H1 (cell line): Measurements from ENCODE around the gene TATDN2.

Source experiments
- CBX5 ChIP-seq: fragments of 300-800, 300-1000 bp; sonication (generic); IDR thresholded peaks from 2 replicates; pipeline ENCODE4 v1.7.1; 2016; ENCODE audit warnings: antibody characterized with exemption, low read length, low read depth
- CTCF ChIP-seq, 3 experiments: IDR thresholded peaks; 1 replicate in 2 of 3; 2 replicates in 1 of 3; pipeline versions ENCODE4 v1.5.1 to v1.6.1; 2011; ENCODE audit warnings: low read length in 3 of 3, mild to moderate bottlenecking in 3 of 3, inconsistent platforms in 2 of 3, low read depth in 1 of 3, moderate library complexity in 1 of 3; ENCODE audit not compliant: insufficient read depth in 1 of 3; ENCODE audit errors: control extremely low read depth in 1 of 3
- EZH2 ChIP-seq: fragments of 200-600 bp; sonication (generic); IDR thresholded peaks from 2 replicates; pipeline ENCODE4 v1.7.1; 2012; ENCODE audit warnings: low read depth, mild to moderate bottlenecking, moderate library complexity, low read length, inconsistent platforms; ENCODE audit not compliant: severe bottlenecking
- MAFK ChIP-seq: IDR thresholded peaks from 2 replicates; pipeline ENCODE4 v1.6.1; 2012; ENCODE audit warnings: low read depth, mild to moderate bottlenecking, improper control_type of control experiment, low read length
- POLR2AphosphoS5 ChIP-seq: IDR thresholded peaks from 2 replicates; pipeline ENCODE4 v1.6.1; 2011; ENCODE audit warnings: low read depth, low read length
- SIX5 ChIP-seq: IDR thresholded peaks from 2 replicates; pipeline ENCODE4 v1.6.1; 2011; ENCODE audit warnings: mild to moderate bottlenecking, low read depth, low read length
- SP1 ChIP-seq: IDR thresholded peaks from 2 replicates; pipeline ENCODE4 v1.6.1; 2011; ENCODE audit warnings: low read depth, low read length
- TAF1 ChIP-seq: IDR thresholded peaks from 2 replicates; pipeline ENCODE4 v1.6.1; 2011; ENCODE audit warnings: mild to moderate bottlenecking, low read depth, low read length
- TEAD4 ChIP-seq: IDR thresholded peaks from 2 replicates; pipeline ENCODE4 v1.6.1; 2012; ENCODE audit warnings: low read depth, low read length, inconsistent platforms, mixed read lengths
- USF2 ChIP-seq: IDR thresholded peaks from 2 replicates; pipeline ENCODE4 v1.6.1; 2011; ENCODE audit warnings: low read length, improper control_type of control experiment

- TF ChIP-seq EZH2 (no peak), CTCF (IDR thresholded peaks at IDR 0.05; ENCODE audit: control extremely low read depth in 1 of 3, insufficient read depth in 1 of 3, low read depth in 1 of 3, low read length in 3 of 3) (no peak), SP1 (no peak), TEAD4 (no peak), MAFK (no peak), POLR2AphosphoS5 (no peak), CBX5 (no peak), TAF1 (no peak), USF2 (no peak), SIX5 (no peak)
Measured at GRCh38 chr3:10213156-10213792, 35.0 kb upstream of the TATDN2 start.
